GM12801 (cell line): Measurements from ENCODE around the gene CD96.

Source experiments
- TF ChIP-seq, protein P1 (sequence below): IDR thresholded peaks from one replicate; pipeline ENCODE4 v1.5.1; 2011; ENCODE audit warnings: control low read depth; ENCODE audit not compliant: insufficient read length; ENCODE audit errors: extremely low read depth

The CD96 gene

DNA sequence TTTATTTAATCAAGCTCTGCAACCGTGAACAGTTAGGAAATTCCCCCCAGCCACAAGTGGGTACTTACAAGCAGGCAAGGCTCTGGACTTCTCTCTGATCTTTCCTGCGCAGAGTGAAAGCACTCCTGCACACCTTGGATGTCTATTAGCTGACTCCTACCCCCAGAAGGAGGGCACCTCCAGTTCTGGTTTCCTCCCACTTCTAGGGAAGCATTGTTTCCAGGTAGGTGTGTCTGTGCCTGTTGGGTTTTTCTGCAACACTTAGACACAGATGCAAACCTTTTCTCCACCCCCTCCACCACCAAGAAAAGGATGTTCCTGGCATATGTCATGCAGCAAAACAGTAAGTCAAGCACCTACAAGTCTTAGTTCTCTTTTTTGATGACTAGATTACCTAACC, 53.2 kb downstream of the CD96 start, which contains the start of gene ZBED2:
ZBED2 (minus strand) TSS at position 115 of the 400 bp plus-strand sequence. CDS start 1,145 bp downstream, outside the sequence.
- TF ChIP-seq, protein P1, sequence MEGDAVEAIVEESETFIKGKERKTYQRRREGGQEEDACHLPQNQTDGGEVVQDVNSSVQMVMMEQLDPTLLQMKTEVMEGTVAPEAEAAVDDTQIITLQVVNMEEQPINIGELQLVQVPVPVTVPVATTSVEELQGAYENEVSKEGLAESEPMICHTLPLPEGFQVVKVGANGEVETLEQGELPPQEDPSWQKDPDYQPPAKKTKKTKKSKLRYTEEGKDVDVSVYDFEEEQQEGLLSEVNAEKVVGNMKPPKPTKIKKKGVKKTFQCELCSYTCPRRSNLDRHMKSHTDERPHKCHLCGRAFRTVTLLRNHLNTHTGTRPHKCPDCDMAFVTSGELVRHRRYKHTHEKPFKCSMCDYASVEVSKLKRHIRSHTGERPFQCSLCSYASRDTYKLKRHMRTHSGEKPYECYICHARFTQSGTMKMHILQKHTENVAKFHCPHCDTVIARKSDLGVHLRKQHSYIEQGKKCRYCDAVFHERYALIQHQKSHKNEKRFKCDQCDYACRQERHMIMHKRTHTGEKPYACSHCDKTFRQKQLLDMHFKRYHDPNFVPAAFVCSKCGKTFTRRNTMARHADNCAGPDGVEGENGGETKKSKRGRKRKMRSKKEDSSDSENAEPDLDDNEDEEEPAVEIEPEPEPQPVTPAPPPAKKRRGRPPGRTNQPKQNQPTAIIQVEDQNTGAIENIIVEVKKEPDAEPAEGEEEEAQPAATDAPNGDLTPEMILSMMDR = no peak

DNA sequence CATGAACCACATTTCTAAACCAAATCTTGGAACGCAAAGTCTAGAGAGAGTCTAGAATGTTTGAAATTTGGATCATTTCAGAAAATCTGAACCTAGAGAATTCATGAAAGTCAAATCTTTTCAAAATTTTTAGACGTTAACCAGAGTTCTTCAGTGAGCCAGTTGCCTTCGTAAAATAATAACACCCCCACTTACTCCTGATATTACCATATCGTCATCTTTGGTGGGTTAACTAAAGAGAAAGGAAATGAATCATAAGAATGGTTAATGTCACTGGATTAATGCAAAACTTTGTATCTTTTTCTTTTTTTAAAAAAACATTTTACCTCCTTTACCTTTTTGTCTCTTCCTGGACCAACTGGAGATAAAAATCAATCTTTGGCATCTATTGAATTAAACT, 54.3 kb downstream of the CD96 start:
- TF ChIP-seq, protein P1 = no peak

DNA sequence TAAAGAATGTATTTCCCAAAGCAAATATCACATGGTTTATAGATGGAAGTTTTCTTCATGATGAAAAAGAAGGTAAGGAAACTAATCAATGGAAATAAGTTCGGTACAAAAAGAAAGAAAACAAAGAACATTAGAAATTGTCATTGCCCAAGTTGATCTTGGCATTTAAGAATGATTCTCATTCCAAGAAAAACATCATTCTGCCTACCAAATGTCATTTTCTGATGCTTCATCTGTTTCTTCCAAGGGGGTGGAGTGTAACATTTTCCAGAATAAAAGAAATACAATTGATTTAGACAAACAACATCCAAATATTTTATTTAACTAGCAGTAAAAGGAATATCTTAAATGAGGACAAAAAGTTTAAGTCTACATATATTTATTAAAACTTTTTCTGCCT, 56.1 kb downstream of the CD96 start:
- TF ChIP-seq, protein P1 = no peak

DNA sequence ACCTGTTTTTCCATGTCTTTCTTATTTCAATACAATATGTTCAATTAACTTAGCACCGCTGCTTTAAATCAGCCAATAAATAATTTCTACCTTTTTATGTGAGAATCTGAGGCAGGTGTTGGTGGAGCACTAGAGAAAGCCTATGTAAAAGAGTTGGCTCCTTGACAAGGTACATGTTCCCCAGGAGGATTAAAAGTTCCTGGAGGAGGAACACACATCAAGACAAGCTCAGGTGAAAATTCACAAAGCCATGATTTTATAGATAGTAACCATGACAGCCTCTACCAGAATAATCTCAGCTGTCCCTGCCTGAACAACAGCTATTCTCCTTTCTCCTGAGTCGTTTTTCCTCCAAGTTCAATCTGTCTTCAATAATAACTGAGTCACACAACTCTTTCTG, 56.6 kb downstream of the CD96 start:
- TF ChIP-seq, protein P1 = no peak

DNA sequence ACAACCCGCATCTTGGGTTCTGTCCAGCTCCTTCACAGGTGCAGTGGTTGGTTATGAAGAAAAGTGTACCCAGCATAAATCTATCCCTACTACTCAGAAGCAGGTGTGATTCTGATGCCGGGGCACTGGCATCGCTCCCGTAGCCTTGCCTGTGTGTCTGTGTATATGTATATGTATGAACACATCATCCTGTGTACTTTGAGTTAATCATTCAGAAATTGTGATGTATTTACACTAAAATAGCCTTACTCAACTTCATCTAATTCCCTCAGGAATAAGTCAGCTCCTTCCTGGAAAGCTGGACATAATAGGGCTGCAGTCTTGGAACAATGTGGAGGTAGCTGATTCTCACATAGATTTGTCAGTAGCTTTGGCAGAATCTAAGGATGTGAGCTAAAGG, 59.8 kb downstream of the CD96 start:
- TF ChIP-seq, protein P1 = no peak

DNA sequence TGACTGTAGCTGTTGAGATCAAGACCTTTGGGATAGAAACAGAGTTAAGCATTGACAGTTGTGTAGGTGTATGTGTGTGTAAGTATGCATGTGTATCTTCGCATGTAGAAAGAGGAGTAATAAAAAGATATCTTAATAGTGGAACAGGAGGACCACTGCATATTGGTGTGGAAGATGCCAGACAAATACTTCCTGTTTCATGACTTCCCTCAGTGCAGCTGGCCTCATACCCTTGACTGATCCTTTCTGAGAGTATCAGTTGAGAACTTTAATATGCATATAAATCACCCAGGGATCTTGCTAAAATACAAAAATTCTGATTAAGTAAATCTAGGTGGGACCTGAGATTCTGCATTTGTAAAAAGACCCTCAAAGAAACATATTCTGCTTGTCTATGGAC, 61.7 kb downstream of the CD96 start:
- TF ChIP-seq, protein P1 = no peak

DNA sequence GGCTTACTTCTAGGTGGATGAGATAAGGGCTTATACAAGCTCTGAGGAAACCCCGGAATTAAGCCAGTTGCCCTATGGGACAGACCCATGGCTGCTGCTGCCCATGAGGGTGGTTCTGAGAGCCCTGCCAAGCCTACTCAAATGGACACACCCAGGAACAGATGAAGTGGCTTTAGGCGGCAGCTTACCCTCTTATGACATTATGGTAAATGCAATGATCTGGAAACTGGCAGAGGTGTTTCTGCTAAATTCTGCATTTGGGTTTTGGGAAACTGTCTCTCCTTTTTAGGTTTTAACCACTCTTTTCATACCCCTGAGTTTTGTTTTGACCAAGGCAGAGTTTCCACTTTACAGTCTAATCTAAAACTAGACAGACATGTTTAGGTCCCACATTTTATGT, 62.1 kb downstream of the CD96 start:
- TF ChIP-seq, protein P1 = no peak

DNA sequence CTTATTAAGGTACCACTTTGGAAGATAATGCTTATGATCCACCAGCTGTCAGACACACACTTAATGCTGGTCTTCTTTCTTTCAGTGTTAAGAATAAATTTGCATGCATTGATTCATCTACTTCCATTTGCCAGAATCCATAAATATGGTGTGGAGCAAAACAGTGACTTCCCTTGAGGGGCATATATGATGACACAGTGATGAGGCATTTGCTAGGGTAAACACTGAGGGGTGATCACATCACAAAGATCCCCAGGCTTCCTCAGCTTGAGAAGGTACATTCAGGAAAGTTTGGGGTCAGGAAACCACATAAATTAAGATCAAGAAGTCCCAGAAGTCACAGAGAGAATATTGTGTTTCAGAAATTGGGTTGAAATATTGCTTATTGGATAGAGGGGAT, 63.0 kb downstream of the CD96 start:
- TF ChIP-seq, protein P1 = no peak
